Panc1 (cell line): ENCODE measurements around the gene NLRP4.

Experiments
- CTCF ChIP-seq: fragments of 450-650 bp; IDR thresholded peaks from 2 replicates; pipeline ENCODE4 v1.5.1; 2017; ENCODE audit warnings: mild to moderate bottlenecking
- POLR2AphosphoS5 ChIP-seq: IDR thresholded peaks from 2 replicates; pipeline ENCODE4 v1.6.1; 2012; ENCODE audit warnings: mild to moderate bottlenecking, low read depth, low read length, moderate library complexity
- REST ChIP-seq, 2 experiments: IDR thresholded peaks; 2 replicates each; pipeline ENCODE4 v1.6.1; 2011 to 2012; ENCODE audit warnings: low read depth in 2 of 2, control low read depth in 1 of 2, low read length in 1 of 2, mild to moderate bottlenecking in 1 of 2, moderate library complexity in 1 of 2; ENCODE audit not compliant: insufficient read depth in 1 of 2

- TF ChIP-seq POLR2AphosphoS5 (no peak), CTCF (no peak), REST (IDR thresholded peaks at IDR 0.05; ENCODE audit: insufficient read depth in 1 of 2, low read depth in 2 of 2, low read length in 1 of 2) (no peak)
Measured at GRCh38 chr19:55820037-55820436, 16.3 kb upstream of the NLRP4 start.
